Nephron (organoid): Measurements from ENCODE around the gene RAB5IF.
A peak's percentile ranks its signal among the peaks of the same experiment; 100 is the strongest.

Experiments
- H3K27ac Mint-ChIP-seq, 3 experiments: 2 replicates each; pipeline ENCODE4 v1.8.0; 2020; ENCODE audit warnings: mixed read lengths in 3 of 3, mild to moderate bottlenecking in 2 of 3, moderate library complexity in 1 of 3
- H3K27me3 Mint-ChIP-seq: 2 replicates; pipeline ENCODE4 v1.8.0; 2021; ENCODE audit warnings: low read depth, mild to moderate bottlenecking, moderate library complexity, mixed read lengths
- H3K36me3 Mint-ChIP-seq: 2 replicates; pipeline ENCODE4 v1.8.0; 2020; ENCODE audit warnings: low read depth, mixed read lengths
- H3K4me1 Mint-ChIP-seq: 2 replicates; pipeline ENCODE4 v1.8.0; 2020; ENCODE audit warnings: mixed read lengths
- H3K4me3 Mint-ChIP-seq, 3 experiments: 2 replicates each; pipeline ENCODE4 v1.8.0; 2020; ENCODE audit warnings: mild to moderate bottlenecking in 3 of 3, mixed read lengths in 3 of 3, moderate library complexity in 2 of 3
- H3K9me3 Mint-ChIP-seq: 2 replicates; pipeline ENCODE4 v1.8.0; 2020; ENCODE audit warnings: mixed read lengths
- CTCF ChIP-seq, 3 experiments: fragments of 200-600 bp; sonication (generic); IDR thresholded peaks; one replicate each; pipeline ENCODE4 v1.5.0; 2021; ENCODE audit warnings: antibody characterized with exemption in 3 of 3; ENCODE audit not compliant: unreplicated experiment in 3 of 3

RAB5IF gene

GRCh38 chr20:36620917-36621316 is 15.3 kb downstream of the RAB5IF start:
- no peak overlapping the region for H3K4me3 Mint-ChIP-seq
- no peaks in the 10 kb centered on the region for H3K9me3 Mint-ChIP-seq
- peak overlapping the region in 1 of 3 experiments; percentile 12 for H3K27ac Mint-ChIP-seq
- no peak for TF ChIP-seq CTCF (IDR thresholded peaks at IDR 0.05; ENCODE audit: unreplicated experiment in 3 of 3)
- no peaks in the 10 kb centered on the region for H3K27me3 Mint-ChIP-seq
- H3K36me3 Mint-ChIP-seq: no peaks in the 10 kb centered on the region
- H3K4me1 Mint-ChIP-seq: no peaks in the 10 kb centered on the region

GRCh38 chr20:36623444-36623843 is 17.9 kb downstream of the RAB5IF start:
- H3K27ac Mint-ChIP-seq: no peak overlapping the region
- no peak overlapping the region for H3K4me3 Mint-ChIP-seq
- no peaks in the 10 kb centered on the region for H3K27me3 Mint-ChIP-seq
- TF ChIP-seq CTCF (IDR thresholded peaks at IDR 0.05; ENCODE audit: unreplicated experiment in 3 of 3): no peak
- no peaks in the 10 kb centered on the region for H3K36me3 Mint-ChIP-seq
- H3K4me1 Mint-ChIP-seq: no peaks in the 10 kb centered on the region
- no peaks in the 10 kb centered on the region for H3K9me3 Mint-ChIP-seq

- Mint-ChIP-seq H3K27me3 (no peaks in the 10 kb centered on the region), H3K27ac (peak overlapping the region in 1 of 3 experiments; percentile 11), H3K36me3 (no peaks in the 10 kb centered on the region), H3K4me3 (no peak overlapping the region), H3K4me1 (no peaks in the 10 kb centered on the region), H3K9me3 (no peaks in the 10 kb centered on the region)
- TF ChIP-seq CTCF (IDR thresholded peaks at IDR 0.05; ENCODE audit: unreplicated experiment in 3 of 3): no peak
These were observed 18.7 kb downstream of the RAB5IF start for GRCh38 chr20:36624068-36624943.

GRCh38 chr20:36624944-36625324 is 19.4 kb downstream of the RAB5IF start:
- Mint-ChIP-seq H3K36me3 (no peaks in the 10 kb centered on the region), H3K4me3 (no peak overlapping the region), H3K27ac (no peak overlapping the region), H3K9me3 (no peaks in the 10 kb centered on the region), H3K27me3 (no peaks in the 10 kb centered on the region), H3K4me1 (no peaks in the 10 kb centered on the region)
- no peak for TF ChIP-seq CTCF (IDR thresholded peaks at IDR 0.05; ENCODE audit: unreplicated experiment in 3 of 3)

- Mint-ChIP-seq H3K27ac (no peak overlapping the region), H3K4me1 (no peaks in the 10 kb centered on the region), H3K4me3 (no peak overlapping the region), H3K36me3 (no peaks in the 10 kb centered on the region), H3K9me3 (no peaks in the 10 kb centered on the region), H3K27me3 (no peaks in the 10 kb centered on the region)
- TF ChIP-seq CTCF (IDR thresholded peaks at IDR 0.05; ENCODE audit: unreplicated experiment in 3 of 3): no peak
These were observed 22.5 kb downstream of the RAB5IF start for GRCh38 chr20:36628076-36628475.
